ENCODE measurements around the gene SUSD4. TPM values are rescaled to one million over a fixed set of nuclear protein-coding genes. Genes with fewer than 3 reads are reported as not detected.

The SUSD4 gene
- total and polyA plus RNA-seq, 2 of the 4 experiments (the other 2 are of a cell fraction) = 1.8 to 2.7 TPM

- Histone ChIP-seq H3K9me3 (ENCODE audit: control insufficient read depth, insufficient read depth, low read length) (no peaks in the 10 kb centered on the region), H3K4me3 (ENCODE audit: insufficient read depth, low read depth, low read length) (no peak overlapping the region), H3K9ac (ENCODE audit: low read depth, low read length) (no peak overlapping the region), H2AK9ac (replicated peaks; ENCODE audit: low read depth, low read length, poor library complexity) (no peak overlapping the region), H3K4me2 (ENCODE audit: low read depth, low read length) (no peak overlapping the region), H3K14ac (replicated peaks; ENCODE audit: low read depth, low read length) (no peak overlapping the region), H3K79me1 (ENCODE audit: low read depth in 1 of 2, low read length in 2 of 2) (no peaks in the 10 kb centered on the region), H2BK20ac (ENCODE audit: low read depth, low read length) (no peak overlapping the region), H3K18ac (ENCODE audit: low read depth, low read length) (no peak overlapping the region), H3K4me1 (ENCODE audit: control insufficient read depth, insufficient read depth, low read length) (no peaks in the 10 kb centered on the region), H4K20me1 (ENCODE audit: insufficient read depth, low read length) (no peaks in the 10 kb centered on the region), H2AFZ (replicated peaks; ENCODE audit: low read length, poor library complexity) (no peak overlapping the region), H3K27ac (ENCODE audit: insufficient read depth, low read length) (no peak overlapping the region), H3K23ac (ENCODE audit: low read depth, low read length) (no peak overlapping the region), H2BK120ac (ENCODE audit: low read depth, low read length) (no peak overlapping the region), H4K8ac (ENCODE audit: low read depth in 2 of 2, low read length in 2 of 2) (no peak overlapping the region), H2BK15ac (ENCODE audit: low read depth, low read length) (no peak overlapping the region), H2AK5ac (ENCODE audit: low read depth, low read length) (no peak overlapping the region), H4K91ac (ENCODE audit: insufficient read depth, low read depth, low read length) (no peak overlapping the region), H3K36me3 (ENCODE audit: control insufficient read depth, insufficient read depth, low read length) (no peaks in the 10 kb centered on the region), H4K5ac (ENCODE audit: low read depth, low read length) (no peak overlapping the region), H3K9me1 (ENCODE audit: insufficient read depth, low read length) (no peaks in the 10 kb centered on the region), H3K56ac (ENCODE audit: extremely low read depth, insufficient read depth, low read length) (no peak overlapping the region), H3K4ac (ENCODE audit: low read depth, low read length) (no peak overlapping the region), H3K27me3 (ENCODE audit: control insufficient read depth, insufficient read depth, low read length) (peaks cover 15% of the 10 kb centered on the region), H2BK5ac (ENCODE audit: low read depth, low read length, poor library complexity, severe bottlenecking) (no peak overlapping the region)
- DNase-seq = no peak
- no TSS peak for BruUV-seq (replicated peaks)
- WGBS, 2 experiments (ENCODE audit: extremely low coverage in 2 of 2, insufficient read length in 1 of 2) = 80% methylated on average over 1 of the region's 5 CpGs; no CpG with 5 or more reads in 1 of the 2 experiments
- intact Hi-C loops (cut with micrococcal nuclease) = no loop called here
- in situ Hi-C loops (cut with MboI; ENCODE audit: low sequenced_read_pairs) = no loop called here
- ATAC-seq (ENCODE audit: low read depth) = no peak
- CTCF ChIA-PET = no interaction called here
- TF ChIP-seq NFE2L2 (IDR thresholded peaks at IDR 0.05; ENCODE audit: low read depth, low read length) (no peak), CTCF (conservative IDR thresholded peaks at IDR 0.05; ENCODE audit: low read depth, low read length) (no peak), SMC3 (IDR thresholded peaks at IDR 0.05; ENCODE audit: low read depth, low read length) (no peak), RCOR1 (IDR thresholded peaks at IDR 0.05; ENCODE audit: insufficient replicate concordance, low read length) (no peak), CEBPB (IDR thresholded peaks at IDR 0.05; ENCODE audit: low read depth, low read length) (no peak), BHLHE40 (IDR thresholded peaks at IDR 0.05; ENCODE audit: low read depth, low read length) (no peak), MXI1 (IDR thresholded peaks at IDR 0.05; ENCODE audit: borderline replicate concordance, low read depth, low read length) (no peak), MAZ (IDR thresholded peaks at IDR 0.05; ENCODE audit: borderline replicate concordance, low read depth, low read length) (no peak), RAD21 (IDR thresholded peaks at IDR 0.05; ENCODE audit: low read length) (no peak), MAFK (IDR thresholded peaks at IDR 0.05; ENCODE audit: low read depth, low read length) (no peak), FOS (IDR thresholded peaks at IDR 0.05; ENCODE audit: low read depth, low read length) (no peak), USF2 (IDR thresholded peaks at IDR 0.05; ENCODE audit: low read depth, low read length) (no peak)
- POLR2A ChIA-PET (ENCODE audit: unreplicated experiment) = no interaction called here
- dilution Hi-C loops (cut with HindIII; ENCODE audit: low sequenced_read_pairs, unreplicated experiment) = no loop called here
Observed at GRCh38 chr1:223288826-223289225, 75.2 kb downstream of the SUSD4 start.
